Activated effector memory CD4-positive, alpha-beta T cell treated with anti-CD3 and anti-CD28 coated beads, Interleukin-2, amount 50 U/mL, for 16 hours (primary cell): ENCODE measurements around the gene HOXA6.

ENCODE experiments used
- DNase-seq: peaks from one replicate; pipeline ENCODE4 v3.0.0-alpha.2; 2020

The HOXA6 gene

DNA sequence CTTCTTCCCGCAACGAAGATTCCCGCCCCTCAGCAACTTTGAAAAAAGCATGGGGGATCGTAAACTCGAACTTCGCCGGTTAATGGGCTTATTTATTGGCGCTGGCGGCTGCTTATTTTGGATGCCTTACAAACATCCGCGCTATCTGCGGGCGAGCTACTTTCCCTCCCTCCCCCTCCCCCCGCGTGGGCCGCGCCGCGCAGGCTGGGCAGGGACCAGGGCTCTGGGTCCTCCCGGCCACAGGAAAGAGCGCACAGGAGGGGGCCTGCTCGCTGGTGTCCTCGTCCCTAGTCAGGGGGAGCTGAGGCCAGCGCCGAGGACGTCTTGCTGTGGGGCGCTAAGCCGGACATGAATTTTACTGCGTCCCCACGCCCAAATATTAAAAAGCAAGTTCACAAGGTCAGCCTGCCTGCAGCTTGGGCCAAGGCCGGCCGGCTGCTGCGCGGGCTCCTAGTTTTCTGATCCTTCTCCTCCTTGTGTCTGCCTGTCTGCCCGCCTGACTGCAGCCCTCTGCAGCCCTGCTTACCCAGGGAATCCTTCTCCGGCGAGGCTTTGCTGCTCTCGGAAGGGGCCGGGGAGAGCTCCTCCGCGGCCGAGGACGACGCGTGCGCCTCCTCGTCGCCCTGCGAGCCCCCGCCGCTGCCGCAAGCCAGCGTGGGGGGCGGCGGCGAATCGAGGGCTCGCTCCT lies 25.4 kb upstream of the HOXA6 start:
- peak; percentile 65 for DNase-seq

DNA sequence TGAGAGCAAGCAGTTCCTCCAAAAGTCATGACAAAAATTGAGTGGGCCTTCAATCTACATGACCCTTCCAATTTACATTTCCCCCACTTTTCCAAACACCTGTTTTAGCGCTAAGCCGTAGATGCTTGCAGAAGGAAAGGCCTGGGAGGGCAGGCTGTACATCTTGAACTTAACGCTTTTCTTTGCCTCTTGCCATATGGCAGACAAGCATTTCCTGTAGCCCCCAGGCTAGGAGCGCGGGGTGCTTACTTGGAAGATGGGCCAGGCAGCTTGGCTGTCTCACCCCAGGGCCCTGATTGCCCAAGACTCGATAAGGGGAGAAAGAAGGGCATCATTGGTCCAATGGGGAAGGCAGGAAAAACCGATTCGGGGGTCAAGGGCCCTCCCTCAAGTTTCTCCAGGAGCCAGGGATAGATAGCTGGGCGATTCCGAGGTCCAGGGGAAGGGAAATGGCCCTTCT lies 24.8 kb upstream of the HOXA6 start:
- peak; percentile 62 for DNase-seq

DNA sequence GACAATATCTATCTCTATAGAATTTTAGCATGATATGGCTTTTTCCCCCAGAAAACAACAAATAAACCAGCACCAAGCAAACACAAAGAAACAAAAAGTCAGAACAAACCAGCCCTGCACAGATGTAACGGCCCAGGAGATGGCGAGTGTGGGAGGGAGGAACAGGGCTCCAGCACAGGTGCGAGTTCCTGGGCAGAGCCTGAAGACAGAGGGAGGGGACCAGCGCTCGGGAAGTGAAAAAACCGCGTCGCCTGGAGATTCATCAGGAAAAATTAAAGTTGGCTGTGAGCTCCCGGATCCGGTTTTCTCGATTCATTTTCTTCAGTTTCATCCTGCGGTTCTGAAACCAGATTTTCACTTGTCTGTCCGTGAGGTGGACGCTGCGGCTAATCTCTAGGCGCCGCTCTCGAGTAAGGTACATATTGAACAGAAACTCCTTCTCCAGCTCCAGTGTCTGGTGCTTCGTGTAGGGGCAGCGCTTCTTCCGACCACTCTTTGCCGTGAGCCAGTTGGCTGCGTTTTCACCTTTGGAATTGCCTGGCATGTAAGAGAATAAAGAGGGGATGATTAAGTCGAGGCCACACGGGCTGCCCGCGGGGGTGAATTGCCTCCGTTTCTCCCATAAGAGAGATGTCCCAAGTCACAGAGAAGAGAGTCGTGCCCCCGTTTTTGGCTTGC lies 24.2 kb upstream of the HOXA6 start:
- peak; percentile 62 for DNase-seq

DNA sequence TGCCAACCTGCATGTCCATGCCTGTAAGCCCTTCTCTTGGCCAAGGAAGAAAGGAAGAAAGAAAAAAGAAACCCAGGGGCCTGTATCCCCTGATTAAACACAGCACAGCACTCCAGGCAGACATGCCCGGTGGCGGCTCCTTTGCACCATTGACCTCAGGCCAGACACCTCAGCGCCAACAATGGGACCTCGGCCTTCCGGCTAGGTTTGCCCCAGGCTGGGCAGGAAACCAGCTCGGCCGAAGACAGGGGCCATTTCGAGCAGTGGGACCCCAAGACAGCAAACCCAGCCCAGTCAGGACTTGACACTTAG lies 23.7 kb upstream of the HOXA6 start:
- peak; percentile 60 for DNase-seq

DNA sequence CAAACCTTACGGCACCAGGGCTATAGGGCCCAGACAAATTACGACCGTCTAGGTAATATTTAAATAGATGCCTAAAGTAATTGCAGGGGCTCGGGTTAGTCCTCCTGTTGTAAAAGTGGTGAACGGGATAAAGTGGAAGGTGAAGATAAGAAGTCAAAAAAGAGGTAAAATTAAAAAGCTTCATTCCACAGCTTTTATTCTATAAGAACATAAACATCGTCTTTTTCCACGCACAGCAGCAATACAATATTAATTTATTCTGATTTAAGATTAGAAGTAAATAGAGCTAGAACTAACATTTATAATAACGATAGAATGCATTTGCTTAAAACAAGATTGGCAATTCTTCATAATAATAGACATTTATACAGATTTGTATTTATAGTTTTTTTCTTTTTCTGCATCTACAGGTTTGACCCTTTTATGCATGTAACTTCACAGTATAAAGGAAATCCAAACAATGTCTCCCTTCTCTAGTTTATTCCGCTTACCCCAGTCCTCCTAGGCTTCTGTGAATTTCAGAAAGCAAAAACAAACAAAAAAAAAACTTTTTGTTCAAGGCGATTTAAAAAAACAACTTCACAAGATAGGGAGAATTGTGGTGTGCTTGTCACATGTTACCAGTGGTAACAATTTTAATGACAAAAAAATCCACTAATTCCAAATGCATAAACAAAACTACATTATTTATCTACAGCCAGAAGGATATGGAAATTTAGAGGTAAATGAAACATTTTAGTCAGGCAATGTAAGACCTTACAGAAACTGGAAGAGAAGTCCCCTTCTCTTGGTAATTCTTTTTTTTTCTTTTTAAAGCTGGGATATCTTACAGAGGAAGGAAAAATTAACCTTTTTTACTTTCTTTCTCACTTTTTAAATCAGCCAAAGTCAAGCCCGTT lies 23.1 kb upstream of the HOXA6 start:
- no peak for DNase-seq

DNA sequence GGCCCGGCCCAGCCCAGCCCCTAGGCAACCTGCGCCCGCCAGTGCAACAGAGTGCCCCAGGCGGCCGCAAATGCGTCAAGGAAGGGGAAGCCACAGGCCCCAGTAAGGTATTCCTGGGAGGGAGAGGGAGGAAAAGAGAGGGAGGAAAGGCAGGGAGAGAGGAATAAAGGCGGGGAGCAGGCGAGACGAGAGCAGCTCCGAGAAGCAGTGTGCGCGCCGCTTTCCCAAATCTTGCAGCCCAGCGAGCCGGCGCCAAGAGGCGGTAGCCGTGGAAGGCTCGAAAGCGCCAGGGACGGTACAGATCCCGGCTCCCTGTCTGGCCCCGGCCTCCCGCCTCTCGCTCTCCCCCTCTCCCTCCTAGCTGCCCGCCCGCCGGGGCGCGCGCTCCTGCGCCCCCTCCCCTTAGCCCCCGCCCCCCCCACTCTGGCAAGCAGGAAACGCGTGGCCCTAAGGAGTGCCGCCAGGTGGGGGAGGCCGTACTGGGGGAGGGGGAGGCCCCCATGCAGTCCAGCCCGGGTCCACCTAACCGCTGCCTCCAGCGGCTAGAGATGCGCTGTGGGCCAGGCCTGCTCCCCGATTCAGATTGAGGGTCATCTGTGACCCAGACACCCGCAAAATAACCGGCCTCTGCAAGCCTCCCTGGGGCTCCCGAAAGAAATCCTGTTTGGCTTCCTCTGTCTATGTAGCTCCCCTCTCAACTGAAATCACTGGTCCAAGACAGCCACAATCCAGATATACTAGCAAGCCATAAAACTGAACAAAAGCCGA lies 22.3 kb upstream of the HOXA6 start:
- peak; percentile 57 for DNase-seq

DNA sequence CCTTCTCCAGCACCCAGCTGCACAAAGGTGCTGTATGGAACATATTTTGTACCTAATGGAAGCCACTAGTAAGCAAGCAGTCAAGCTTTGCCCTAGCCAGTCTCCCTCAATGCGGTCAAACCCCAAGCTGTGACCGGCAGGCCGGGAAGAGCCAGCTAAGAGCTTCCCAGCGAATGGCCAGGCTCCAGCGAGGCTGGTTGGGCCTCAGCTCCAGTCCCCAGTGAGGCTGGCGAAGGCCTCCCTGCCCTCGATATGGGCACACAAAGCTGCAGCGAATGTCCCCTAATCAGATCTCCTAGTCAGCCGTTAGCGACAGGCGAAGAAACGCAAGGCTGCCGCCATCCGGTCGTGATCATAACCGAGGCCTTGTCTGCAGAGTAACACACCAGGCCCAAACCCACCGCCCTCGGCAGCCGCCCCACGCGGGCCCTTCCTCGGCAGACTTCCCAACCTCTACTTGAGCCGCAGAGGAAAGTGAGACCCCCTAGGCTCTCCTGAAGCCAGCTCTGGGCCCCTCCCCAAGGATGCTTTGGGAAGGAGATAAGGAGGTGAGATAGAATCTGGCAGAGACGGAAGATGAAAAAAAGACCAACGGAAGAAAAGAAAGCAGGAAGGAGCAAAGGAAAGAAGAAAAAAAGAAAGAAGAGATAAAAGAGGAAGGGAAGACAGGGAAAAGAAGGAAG lies 20.8 kb upstream of the HOXA6 start:
- DNase-seq: no peak

DNA sequence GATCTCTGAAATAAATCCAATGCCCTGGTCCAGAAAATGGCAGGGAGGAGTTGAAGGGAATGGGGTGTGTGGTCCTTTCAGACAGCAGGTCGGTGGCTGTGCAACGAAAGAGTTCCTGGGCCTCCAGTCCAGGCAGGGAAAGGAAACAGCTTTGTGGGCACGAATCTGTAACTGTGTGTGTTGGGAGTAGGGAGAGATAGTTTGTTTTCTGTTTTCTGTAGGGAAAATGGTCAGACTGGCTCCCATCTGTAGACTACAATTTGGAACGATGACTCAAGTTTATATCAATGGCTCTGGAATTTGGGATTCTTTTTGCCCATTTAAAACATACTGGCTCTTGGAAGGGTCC lies 20.3 kb upstream of the HOXA6 start:
- DNase-seq: no peak

DNA sequence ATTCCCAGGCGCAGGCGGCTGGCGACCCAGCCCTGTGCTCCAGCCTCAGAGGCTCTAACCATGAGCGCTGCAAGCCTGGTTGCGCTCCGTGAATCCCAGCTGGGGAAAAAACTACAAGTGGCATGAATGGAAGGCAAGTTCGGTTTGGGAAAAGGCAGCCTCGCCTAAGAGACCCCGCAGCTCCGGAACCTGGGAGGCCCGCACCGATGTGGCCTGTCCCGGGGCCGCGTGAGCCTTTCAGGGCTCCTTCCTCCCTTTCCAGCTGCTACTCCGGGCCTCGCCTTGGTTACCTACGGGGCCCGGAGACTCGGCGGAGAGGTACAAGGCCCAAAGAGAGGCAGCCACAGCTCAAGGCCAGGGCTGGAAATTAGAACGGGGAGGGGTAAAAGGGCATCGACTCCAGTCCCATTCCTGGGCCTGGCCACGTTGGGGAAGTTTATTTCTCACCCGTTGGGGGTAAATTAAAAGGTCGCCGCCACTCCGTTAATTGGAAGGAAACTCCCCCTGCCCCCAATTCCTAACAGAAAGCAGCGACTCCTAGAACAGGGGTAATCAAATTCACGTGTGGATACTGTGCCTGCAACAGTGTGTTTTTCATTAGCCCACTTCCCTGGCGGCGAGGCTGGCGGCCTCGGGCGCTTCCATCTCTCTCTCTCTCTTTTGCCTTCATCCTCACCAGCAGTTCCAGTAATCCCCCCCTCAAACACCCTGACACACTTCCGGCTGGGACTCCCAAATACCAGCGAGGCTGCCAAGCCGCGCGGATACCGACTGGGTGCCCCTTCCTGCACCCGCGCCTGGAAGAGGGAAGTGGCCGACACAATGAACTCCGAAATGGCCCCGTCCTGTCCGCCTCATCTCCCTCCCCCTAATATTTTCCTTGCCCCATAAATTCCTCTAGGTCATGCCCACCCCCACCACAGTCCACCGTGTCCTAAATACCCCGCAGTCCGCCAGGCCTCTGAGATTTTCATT lies 19.2 kb upstream of the HOXA6 start:
- no peak for DNase-seq

DNA sequence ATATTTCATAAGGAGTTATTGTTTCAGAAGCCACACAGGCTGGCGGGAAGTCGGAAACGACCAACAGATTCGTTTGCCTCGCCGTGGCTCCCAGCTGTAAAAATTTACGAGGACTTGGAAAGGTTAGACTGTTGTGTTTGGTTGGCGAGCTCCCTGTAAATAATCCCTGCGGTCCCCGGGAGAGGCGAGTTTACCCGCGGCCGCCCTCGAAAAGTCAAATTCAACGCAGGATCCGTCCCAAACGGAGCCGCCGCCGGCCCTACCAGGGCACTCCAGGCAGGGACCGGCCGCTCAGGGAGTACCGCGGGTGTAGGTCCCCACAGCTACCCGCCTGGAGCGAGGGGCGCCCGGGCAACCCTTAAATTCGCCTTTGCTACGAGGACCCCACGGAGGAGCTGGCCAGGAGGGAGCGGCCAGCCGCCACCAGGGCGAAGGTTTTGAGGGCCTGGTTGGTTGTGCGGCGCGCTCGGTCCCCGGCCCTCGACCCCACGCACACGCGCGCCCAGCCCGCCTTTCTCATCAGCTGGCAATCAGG lies 18.5 kb upstream of the HOXA6 start:
- DNase-seq: no peak

DNA sequence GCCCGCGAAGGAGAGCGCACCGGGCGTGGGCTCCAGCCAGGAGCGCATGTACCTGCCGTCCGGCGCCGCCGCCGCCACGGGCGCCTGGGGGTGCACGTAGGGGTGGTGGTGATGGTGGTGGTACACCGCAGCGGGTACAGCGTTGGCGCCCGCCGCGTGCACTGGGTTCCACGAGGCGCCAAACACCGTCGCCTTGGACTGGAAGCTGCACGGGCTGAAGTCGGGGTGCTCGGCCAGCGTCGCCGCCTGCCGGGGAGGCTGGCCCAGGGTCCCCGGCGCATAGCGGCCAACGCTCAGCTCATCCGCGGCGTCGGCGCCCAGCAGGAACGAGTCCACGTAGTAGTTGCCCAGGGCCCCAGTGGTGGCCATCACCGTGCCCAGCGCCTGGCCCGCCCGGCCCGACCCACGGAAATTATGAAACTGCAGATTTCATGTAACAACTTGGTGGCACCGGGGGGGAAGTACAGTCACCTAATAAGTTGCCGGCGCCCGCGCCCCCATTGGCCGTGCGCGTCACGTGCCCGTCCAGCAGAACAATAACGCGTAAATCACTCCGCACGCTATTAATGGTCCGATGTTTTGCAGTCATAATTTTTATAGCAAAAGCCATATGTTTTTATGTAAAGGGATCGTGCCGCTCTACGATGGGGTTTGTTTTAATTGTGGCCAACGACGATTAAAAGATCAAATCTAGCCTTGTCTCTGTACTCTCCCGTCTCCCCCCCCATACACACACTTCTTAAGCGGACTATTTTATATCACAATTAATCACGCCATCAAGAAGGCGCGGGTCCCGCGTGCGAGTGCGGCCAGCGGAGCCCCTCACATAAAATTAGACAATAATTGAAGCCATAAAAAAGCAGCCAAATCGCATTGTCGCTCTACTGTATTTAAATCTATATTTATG lies 17.8 kb upstream of the HOXA6 start, which contains the start of gene HOXA9:
HOXA9 (minus strand) TSS at position 449 of the 907 bp plus-strand sequence; CDS start at position 369, 80 bp downstream.
- peak; percentile 69 for DNase-seq

DNA sequence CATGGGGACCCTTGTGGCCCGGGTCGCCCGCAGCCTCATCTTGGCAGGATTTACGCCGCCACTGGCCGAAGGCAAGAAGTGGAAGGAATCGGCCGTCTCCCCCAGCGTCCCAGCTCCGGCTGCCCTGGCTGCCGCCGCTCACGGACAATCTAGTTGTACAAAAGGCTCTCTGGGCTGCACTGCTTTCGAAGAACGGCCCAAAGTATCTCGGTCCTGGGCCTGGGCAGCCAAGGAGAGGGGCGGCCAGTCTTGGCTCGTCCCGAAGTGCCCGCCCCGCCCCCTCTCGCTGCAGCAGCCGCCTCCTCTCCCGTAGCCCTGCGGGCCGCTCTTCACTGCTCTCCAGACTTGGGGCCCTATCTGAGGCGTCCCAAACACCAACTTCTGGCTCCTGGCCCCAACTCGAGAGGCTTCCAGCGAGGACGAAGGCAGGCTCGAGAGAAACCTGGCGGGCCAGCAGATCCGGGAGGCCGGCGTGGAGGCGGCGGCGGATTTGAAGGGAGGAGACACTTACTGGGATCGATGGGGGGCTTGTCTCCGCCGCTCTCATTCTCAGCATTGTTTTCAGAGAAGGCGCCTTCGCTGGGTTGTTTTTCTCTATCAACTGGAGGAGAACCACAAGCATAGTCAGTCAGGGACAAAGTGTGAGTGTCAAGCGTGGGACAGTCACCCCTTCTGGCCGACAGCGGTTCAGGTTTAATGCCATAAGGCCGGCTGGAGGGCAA lies 17.0 kb upstream of the HOXA6 start:
- no peak for DNase-seq

DNA sequence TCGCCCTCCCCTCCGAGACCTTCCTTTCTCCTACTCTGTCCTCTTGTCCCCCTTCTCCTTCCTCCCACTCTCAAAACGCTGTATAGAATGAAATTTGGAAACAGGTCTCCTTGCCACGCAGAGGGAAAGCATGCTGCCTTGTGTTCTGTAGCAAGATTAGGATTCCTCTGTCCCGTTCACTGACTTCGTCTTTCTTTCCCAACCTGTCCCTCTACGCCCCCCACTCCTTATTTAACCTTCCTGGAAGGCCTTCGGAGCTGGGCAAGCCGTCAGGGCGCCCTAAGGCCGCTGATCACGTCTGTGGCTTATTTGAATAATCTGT lies 16.4 kb upstream of the HOXA6 start:
- DNase-seq: no peak

DNA sequence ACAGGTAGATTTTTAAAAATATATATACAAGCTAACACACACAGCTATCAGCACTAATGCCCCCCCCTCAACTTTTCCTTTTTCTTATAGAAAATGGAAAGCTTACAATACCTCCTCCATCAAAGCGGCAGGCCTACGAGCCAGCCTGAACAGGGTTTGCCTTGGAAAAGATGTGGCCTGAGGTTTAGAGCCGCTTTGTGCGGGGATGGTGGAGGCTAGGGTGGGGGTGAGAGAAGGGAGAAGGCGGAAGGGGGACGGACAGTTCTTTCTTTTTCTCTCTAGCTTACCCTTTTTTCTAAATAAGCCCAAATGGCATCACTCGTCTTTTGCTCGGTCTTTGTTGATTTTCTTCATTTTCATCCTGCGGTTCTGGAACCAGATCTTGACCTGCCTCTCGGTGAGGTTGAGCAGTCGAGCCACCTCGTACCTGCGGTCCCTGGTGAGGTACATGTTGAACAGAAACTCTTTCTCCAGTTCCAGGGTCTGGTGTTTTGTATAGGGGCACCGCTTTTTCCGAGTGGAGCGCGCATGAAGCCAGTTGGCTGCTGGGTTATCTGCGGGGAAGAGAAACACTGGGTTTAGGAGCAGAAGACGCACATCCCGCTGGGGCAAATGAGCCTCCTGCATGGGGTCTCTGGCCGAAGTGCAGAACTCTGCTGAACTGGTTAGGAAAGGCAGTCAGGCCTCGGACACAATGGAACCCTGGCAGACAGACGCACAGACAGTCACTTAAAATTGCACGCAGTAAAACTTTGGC lies 15.9 kb upstream of the HOXA6 start:
- DNase-seq: peak; percentile 36

DNA sequence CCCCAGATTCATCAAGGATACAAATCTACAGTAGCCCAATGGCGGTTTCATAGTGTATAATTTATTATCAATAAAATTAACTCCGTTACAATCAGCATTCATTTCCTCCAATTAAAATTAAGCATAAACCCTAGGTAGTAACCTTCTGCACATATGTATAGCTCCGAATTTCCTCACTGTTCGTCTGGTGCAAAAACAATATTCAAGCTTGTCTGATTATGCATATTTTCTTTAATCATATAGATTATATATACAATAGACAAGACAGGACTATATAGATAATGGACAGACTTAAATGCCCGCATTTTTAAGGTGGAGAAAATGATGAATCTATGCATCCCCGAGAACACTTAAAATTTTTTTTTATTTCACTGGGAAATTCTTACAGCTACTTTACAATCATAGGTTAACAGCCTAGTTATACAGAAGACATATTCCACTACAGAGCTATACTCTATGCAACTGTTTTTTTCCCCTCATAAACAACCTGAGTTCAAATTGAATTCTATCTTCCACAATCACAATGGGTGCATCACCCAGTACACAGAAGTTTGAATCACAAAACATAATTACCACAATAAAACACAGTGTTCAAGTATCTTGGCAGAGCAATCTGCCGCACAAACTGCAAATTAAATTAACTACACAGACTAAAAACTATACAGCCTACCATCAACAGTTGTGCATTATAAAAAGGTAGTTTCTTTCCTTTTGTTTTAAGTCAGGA lies 15.2 kb upstream of the HOXA6 start:
- DNase-seq: no peak

DNA sequence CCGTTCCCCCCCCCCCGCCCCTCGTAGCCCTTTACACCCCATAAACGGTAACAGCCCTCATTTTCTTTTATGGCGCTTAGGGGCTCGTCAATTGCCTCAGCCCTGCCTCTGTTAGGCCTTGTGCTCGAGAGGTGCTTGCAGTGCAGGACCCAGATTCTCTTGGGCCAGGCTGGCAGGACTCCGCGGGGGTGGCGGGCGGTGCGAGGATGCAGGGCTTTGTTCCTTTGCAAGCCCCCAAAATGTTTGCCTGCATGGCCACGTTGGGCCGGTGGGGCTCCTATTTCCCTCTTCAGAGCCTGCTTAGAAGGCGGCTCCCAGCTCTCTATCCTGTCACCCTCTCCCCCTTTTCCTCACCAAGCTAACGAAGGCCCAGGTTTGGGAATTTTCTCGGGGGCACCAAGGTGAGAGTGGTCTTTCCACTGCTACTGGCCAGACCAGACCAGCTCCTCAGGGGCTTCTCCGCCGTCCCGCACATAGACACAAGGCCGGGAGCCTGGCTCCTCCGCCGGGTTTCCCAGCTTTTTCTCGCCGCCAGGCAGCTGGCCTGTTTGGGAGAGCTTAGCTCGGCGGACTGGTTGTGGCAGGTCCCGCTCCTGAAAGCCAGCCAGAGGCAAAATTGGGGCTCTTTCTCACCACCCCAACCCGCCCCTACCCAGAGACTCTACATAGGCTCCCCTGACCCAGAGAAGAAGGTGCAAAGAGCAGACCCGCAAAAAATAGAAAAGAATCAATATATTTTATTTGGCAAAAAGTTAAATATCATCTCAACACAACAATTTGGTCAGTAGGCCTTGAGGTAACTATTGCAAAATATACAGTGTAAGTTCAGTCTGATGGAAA lies 14.4 kb upstream of the HOXA6 start:
- peak; percentile 50 for DNase-seq
